Astrocyte (in vitro differentiated cells and primary cell): ENCODE results near the gene SUPT20HL1. TPM values are rescaled to one million over a fixed set of nuclear protein-coding genes. Genes with fewer than 3 reads are reported as not detected.

Source experiments
- DNase-seq: peaks from one replicate; pipeline ENCODE4 v3.0.0-alpha.2; 2010; ENCODE audit warnings: low read depth
- FAIRE-seq: peaks from 2 replicates; lab custom pipeline; 2011; peaks lifted over from hg19 to GRCh38; lab: Jason Lieb, UNC
- H2AFZ ChIP-seq: 2 replicates; pipeline ENCODE4 v1.6.0; 2012; ENCODE audit warnings: low read depth, low read length, inconsistent platforms
- H3K27ac ChIP-seq: 2 replicates; pipeline ENCODE4 v1.5.1; 2011; ENCODE audit warnings: low read depth, low read length, inconsistent platforms
- H3K27me3 ChIP-seq: 2 replicates; pipeline ENCODE4 v1.6.0; 2011; ENCODE audit warnings: low read length, inconsistent platforms; ENCODE audit not compliant: insufficient read depth
- H3K36me3 ChIP-seq: 2 replicates; pipeline ENCODE4 v1.5.1; 2011; ENCODE audit warnings: low read length, inconsistent platforms; ENCODE audit not compliant: insufficient read depth
- H3K4me1 ChIP-seq: 2 replicates; pipeline ENCODE4 v1.5.1; 2011; ENCODE audit warnings: low read length, inconsistent platforms; ENCODE audit not compliant: insufficient read depth
- H3K4me2 ChIP-seq: 2 replicates; pipeline ENCODE4 v1.6.0; 2012; ENCODE audit warnings: low read length, inconsistent platforms
- H3K4me3 ChIP-seq: 2 replicates; pipeline ENCODE4 v1.5.1; 2011; ENCODE audit warnings: low read depth, mild to moderate bottlenecking, low read length, inconsistent platforms; ENCODE audit not compliant: insufficient read depth
- H3K79me2 ChIP-seq: 2 replicates; pipeline ENCODE4 v1.6.0; 2012; ENCODE audit warnings: mild to moderate bottlenecking, low read length, inconsistent platforms; ENCODE audit not compliant: insufficient read depth
- H3K9ac ChIP-seq: 2 replicates; pipeline ENCODE4 v1.6.0; 2012; ENCODE audit warnings: mild to moderate bottlenecking, low read length, inconsistent platforms
- H3K9me3 ChIP-seq: 2 replicates; pipeline ENCODE4 v1.5.1; 2012; ENCODE audit warnings: low read depth, mild to moderate bottlenecking, low read length, inconsistent platforms; ENCODE audit not compliant: insufficient read depth
- H4K20me1 ChIP-seq: 2 replicates; pipeline ENCODE4 v1.6.0; 2012; ENCODE audit warnings: low read length, inconsistent platforms; ENCODE audit not compliant: insufficient read depth
- H3K27ac Mint-ChIP-seq: one replicate; pipeline ENCODE4 v1.8.0; 2021; ENCODE audit warnings: mild to moderate bottlenecking, mixed read lengths; ENCODE audit not compliant: unreplicated experiment
- H3K27me3 Mint-ChIP-seq: one replicate; pipeline ENCODE4 v1.8.0; 2021; ENCODE audit warnings: low read depth, mixed read lengths; ENCODE audit not compliant: unreplicated experiment
- H3K36me3 Mint-ChIP-seq: one replicate; pipeline ENCODE4 v1.8.0; 2021; ENCODE audit warnings: low read depth, mixed read lengths; ENCODE audit not compliant: unreplicated experiment
- H3K4me1 Mint-ChIP-seq: one replicate; pipeline ENCODE4 v1.8.0; 2021; ENCODE audit warnings: low read depth, mixed read lengths; ENCODE audit not compliant: unreplicated experiment
- H3K4me3 Mint-ChIP-seq: one replicate; pipeline ENCODE4 v1.8.0; 2021; ENCODE audit warnings: mild to moderate bottlenecking, moderate library complexity, mixed read lengths; ENCODE audit not compliant: unreplicated experiment
- H3K9me3 Mint-ChIP-seq: one replicate; pipeline ENCODE4 v1.8.0; 2021; ENCODE audit warnings: mild to moderate bottlenecking, mixed read lengths; ENCODE audit not compliant: unreplicated experiment
- CTCF ChIP-seq: IDR thresholded peaks from 2 replicates; pipeline ENCODE4 v1.5.1; 2011; ENCODE audit warnings: low read depth, mild to moderate bottlenecking, inconsistent platforms, low read length, moderate library complexity; ENCODE audit not compliant: insufficient read depth
- EZH2 ChIP-seq: IDR thresholded peaks from 2 replicates; pipeline ENCODE4 v1.6.1; 2012; ENCODE audit warnings: mild to moderate bottlenecking, low read length, inconsistent platforms; ENCODE audit not compliant: insufficient read depth
- total RNA-seq: library from RNA; stranded (reverse); gene quantifications from 2 replicates; pipeline ENCODE4 v1.2.1, GENCODE V29; 2021

SUPT20HL1 gene
- total RNA-seq, 1 donor from 2014 or later: not detected

- H3K27me3 ChIP-seq: no peaks in the 10 kb centered on the region
- H3K27ac ChIP-seq: no peak overlapping the region
- no peak overlapping the region for H2AFZ ChIP-seq
- no peaks in the 10 kb centered on the region for H4K20me1 ChIP-seq
- H3K9me3 Mint-ChIP-seq: no peaks in the 10 kb centered on the region
- H3K4me1 ChIP-seq: no peaks in the 10 kb centered on the region
- no peak overlapping the region for H3K27ac Mint-ChIP-seq
- no peak overlapping the region for H3K4me3 Mint-ChIP-seq
- H3K36me3 ChIP-seq: no peaks in the 10 kb centered on the region
- DNase-seq: no peak
- no peak overlapping the region for H3K4me3 ChIP-seq
- no peaks in the 10 kb centered on the region for H3K36me3 Mint-ChIP-seq
- peak; percentile 92 for FAIRE-seq
- no peak overlapping the region for H3K4me2 ChIP-seq
- H3K9me3 ChIP-seq: no peaks in the 10 kb centered on the region
- peaks cover 5% of the 10 kb centered on the region for H3K27me3 Mint-ChIP-seq
- no peaks in the 10 kb centered on the region for H3K79me2 ChIP-seq
- no peaks in the 10 kb centered on the region for H3K4me1 Mint-ChIP-seq
- H3K9ac ChIP-seq: no peak overlapping the region
- TF ChIP-seq EZH2 (no peak), CTCF (no peak)
Measured at GRCh38 chrX:24321741-24322395, 38.6 kb upstream of the SUPT20HL1 start.

- no peaks in the 10 kb centered on the region for H3K27me3 Mint-ChIP-seq
- no peaks in the 10 kb centered on the region for H3K4me1 Mint-ChIP-seq
- H3K4me3 Mint-ChIP-seq: no peak overlapping the region
- Histone ChIP-seq H3K4me3 (no peak overlapping the region), H3K36me3 (no peaks in the 10 kb centered on the region), H4K20me1 (no peaks in the 10 kb centered on the region), H3K9ac (no peak overlapping the region), H3K9me3 (no peaks in the 10 kb centered on the region), H3K4me2 (no peak overlapping the region), H3K27me3 (no peaks in the 10 kb centered on the region), H3K4me1 (no peaks in the 10 kb centered on the region), H2AFZ (no peak overlapping the region), H3K27ac (no peak overlapping the region), H3K79me2 (no peaks in the 10 kb centered on the region)
- no peaks in the 10 kb centered on the region for H3K36me3 Mint-ChIP-seq
- FAIRE-seq (peak; percentile 17), DNase-seq (no peak)
- H3K27ac Mint-ChIP-seq: no peak overlapping the region
- TF ChIP-seq CTCF: no peak
- no peak for TF ChIP-seq EZH2
- no peaks in the 10 kb centered on the region for H3K9me3 Mint-ChIP-seq
Measured at GRCh38 chrX:24325231-24325630, 35.2 kb upstream of the SUPT20HL1 start.

- peak overlapping the region; percentile 26 for H3K27ac ChIP-seq
- H3K27me3 ChIP-seq: no peaks in the 10 kb centered on the region
- FAIRE-seq: peak; percentile 67
Measured at GRCh38 chrX:24332878-24333277, 27.6 kb upstream of the SUPT20HL1 start.

More at GRCh38 chrX:24332878-24333277, 27.6 kb upstream of the SUPT20HL1 start:
- Histone ChIP-seq H3K9ac (no peak overlapping the region), H2AFZ (no peak overlapping the region), H4K20me1 (no peaks in the 10 kb centered on the region), H3K4me1 (no peaks in the 10 kb centered on the region), H3K4me3 (no peak overlapping the region), H3K36me3 (no peaks in the 10 kb centered on the region), H3K79me2 (no peaks in the 10 kb centered on the region), H3K4me2 (no peak overlapping the region), H3K9me3 (no peaks in the 10 kb centered on the region)
- Mint-ChIP-seq H3K4me3 (no peak overlapping the region), H3K36me3 (no peaks in the 10 kb centered on the region), H3K27me3 (no peaks in the 10 kb centered on the region), H3K27ac (no peak overlapping the region), H3K9me3 (no peaks in the 10 kb centered on the region), H3K4me1 (no peaks in the 10 kb centered on the region)
- TF ChIP-seq CTCF (no peak), EZH2 (no peak)
- peak; percentile 65 for DNase-seq
